ENCODE data around the gene CNOT10.
"Not testable (repeated sequence)": the region's sequence is repeated elsewhere in the genome, so short reads cannot be mapped to it uniquely, and the experiment has no call there.

Gene CNOT10

DNA sequence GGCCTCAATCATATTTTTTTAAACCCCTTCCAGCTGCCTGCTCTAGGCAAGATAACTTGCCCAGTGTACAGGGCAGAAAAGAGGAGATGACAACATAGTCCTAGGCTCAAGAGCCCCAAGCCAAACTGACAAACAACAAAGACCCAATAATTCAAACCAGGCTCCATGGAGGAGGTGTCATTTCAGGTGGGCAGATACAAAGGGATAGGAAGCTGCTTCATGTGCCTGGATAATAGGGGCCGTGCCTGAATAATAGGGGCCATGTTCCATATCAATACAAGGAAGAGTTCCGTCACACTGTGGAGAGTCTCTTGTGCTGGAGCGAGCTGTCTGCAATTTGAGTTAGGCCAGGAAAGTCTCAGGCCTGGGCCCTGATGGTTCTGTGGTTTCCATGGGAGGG is 97.4 kb downstream of the CNOT10 start:
- Histone ChIP-seq H3K9me3 (ENCODE audit: control insufficient read depth, insufficient read depth, low read length) (no peaks in the 10 kb centered on the region), H3K27me3 (ENCODE audit: control insufficient read depth, low read length) (no peaks in the 10 kb centered on the region), H3K79me2 (ENCODE audit: control insufficient read depth, low read length) (no peaks in the 10 kb centered on the region), H3F3A (ENCODE audit: control insufficient read depth, insufficient read depth) (no peaks in the 10 kb centered on the region), H3K4me1 (ENCODE audit: control insufficient read depth, low read length) (peaks cover 9% of the 10 kb centered on the region), H3K4me3 (ENCODE audit: low read length) (no peak overlapping the region), H3K9me2 (replicated peaks; ENCODE audit: control insufficient read depth, low read length) (no peaks in the 10 kb centered on the region), H3K27ac (ENCODE audit: low read depth, low read length) (no peak overlapping the region), H4K20me1 (ENCODE audit: control insufficient read depth, insufficient read depth, low read depth, low read length) (peaks cover 6% of the 10 kb centered on the region; the same call in 1 of the 2 replicates), H3K4me2 (ENCODE audit: low read length) (no peak overlapping the region), H3K36me3 (ENCODE audit: control insufficient read depth, low read length) (no peaks in the 10 kb centered on the region)
- TF ChIP-seq, protein P1, sequence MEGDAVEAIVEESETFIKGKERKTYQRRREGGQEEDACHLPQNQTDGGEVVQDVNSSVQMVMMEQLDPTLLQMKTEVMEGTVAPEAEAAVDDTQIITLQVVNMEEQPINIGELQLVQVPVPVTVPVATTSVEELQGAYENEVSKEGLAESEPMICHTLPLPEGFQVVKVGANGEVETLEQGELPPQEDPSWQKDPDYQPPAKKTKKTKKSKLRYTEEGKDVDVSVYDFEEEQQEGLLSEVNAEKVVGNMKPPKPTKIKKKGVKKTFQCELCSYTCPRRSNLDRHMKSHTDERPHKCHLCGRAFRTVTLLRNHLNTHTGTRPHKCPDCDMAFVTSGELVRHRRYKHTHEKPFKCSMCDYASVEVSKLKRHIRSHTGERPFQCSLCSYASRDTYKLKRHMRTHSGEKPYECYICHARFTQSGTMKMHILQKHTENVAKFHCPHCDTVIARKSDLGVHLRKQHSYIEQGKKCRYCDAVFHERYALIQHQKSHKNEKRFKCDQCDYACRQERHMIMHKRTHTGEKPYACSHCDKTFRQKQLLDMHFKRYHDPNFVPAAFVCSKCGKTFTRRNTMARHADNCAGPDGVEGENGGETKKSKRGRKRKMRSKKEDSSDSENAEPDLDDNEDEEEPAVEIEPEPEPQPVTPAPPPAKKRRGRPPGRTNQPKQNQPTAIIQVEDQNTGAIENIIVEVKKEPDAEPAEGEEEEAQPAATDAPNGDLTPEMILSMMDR (IDR thresholded peaks at IDR 0.05; ENCODE audit: low read depth, low read length, poor library complexity, severe bottlenecking), result no peak
- no peak for TF ChIP-seq EZH2phosphoT487 (IDR thresholded peaks at IDR 0.05; ENCODE audit: borderline replicate concordance, low read length)

DNA sequence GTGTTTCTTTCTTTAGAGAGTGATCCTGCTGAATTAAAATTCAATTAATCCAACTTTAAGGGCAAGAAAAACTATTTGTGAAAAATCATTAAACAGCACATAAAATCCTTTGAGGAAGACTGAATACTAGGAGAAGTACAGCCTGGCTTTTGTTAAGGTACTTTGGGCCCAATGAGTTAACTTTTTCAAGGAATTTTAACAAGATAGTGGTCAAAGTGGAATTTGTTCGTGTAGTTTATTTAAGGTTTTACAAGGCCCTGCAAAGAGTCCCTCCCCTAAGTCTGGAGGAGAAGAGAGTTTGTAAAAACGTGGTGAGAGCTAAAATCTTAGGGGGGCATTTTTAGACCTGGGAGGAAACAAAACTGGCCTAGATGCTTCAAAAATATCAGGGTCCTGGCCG is 106.8 kb downstream of the CNOT10 start:
- no peaks in the 10 kb centered on the region for H3K4me1 ChIP-seq (ENCODE audit: control insufficient read depth, low read length)
- no peak overlapping the region for H3K4me2 ChIP-seq (ENCODE audit: low read length)
- H4K20me1 ChIP-seq (ENCODE audit: control insufficient read depth, insufficient read depth, low read depth, low read length), result no peaks in the 10 kb centered on the region
- H3K9me2 ChIP-seq (replicated peaks; ENCODE audit: control insufficient read depth, low read length), result no peaks in the 10 kb centered on the region
- no peak for TF ChIP-seq EZH2phosphoT487 (IDR thresholded peaks at IDR 0.05; ENCODE audit: borderline replicate concordance, low read length)
- TF ChIP-seq, protein P1 (IDR thresholded peaks at IDR 0.05; ENCODE audit: low read depth, low read length, poor library complexity, severe bottlenecking), result no peak
- no peaks in the 10 kb centered on the region for H3F3A ChIP-seq (ENCODE audit: control insufficient read depth, insufficient read depth)
- no peaks in the 10 kb centered on the region for H3K79me2 ChIP-seq (ENCODE audit: control insufficient read depth, low read length)
- no peak overlapping the region for H3K27ac ChIP-seq (ENCODE audit: low read depth, low read length)
- no peaks in the 10 kb centered on the region for H3K36me3 ChIP-seq (ENCODE audit: control insufficient read depth, low read length)
- no peak overlapping the region for H3K4me3 ChIP-seq (ENCODE audit: low read length)
- H3K9me3 ChIP-seq (ENCODE audit: control insufficient read depth, insufficient read depth, low read length), result no peaks in the 10 kb centered on the region
- H3K27me3 ChIP-seq (ENCODE audit: control insufficient read depth, low read length), result peaks cover 2% of the 10 kb centered on the region; the same call in 1 of the 2 replicates

DNA sequence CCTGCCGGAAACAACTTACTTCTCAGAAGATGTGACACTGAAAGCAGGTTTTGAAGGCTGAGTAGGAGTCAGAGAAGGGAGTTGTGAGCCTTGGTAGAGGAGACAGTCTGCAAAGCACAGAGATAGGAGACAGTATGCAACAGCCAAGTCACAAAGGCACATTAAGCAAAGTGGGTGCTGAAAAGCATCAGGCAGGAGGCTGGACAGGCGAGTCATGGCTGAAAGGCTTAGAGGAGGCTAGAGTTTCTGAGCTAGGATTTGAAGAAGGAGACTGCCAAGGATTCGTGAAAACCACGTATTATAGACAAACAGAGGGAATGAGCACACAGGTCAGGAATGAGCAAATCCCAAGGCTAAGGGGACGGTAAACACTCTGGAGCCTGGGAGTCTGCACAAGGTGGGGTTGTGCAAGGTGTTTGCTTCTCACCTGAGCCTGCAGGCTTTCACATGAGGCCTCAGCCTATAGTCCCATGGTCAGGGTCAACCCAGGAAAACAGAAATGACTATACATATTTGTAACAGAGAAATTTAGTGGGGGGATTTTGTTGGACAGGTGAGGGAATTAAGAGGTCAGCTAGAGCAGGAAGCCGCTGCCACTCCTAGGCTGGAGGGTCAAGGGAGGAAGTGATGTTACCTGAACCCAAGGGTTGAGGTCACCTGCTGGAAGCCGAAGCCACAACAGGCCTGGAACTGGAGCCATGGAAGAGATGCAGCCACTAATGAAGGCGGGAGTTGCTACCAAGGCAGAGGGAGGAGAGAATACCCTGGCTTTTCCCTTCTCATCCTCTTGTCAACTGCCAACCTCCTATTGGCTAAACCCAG is 109.7 kb downstream of the CNOT10 start:
- H3K4me3 ChIP-seq (ENCODE audit: low read length), result no peak overlapping the region
- H3F3A ChIP-seq (ENCODE audit: control insufficient read depth, insufficient read depth), result no peaks in the 10 kb centered on the region
- TF ChIP-seq, protein P1 (IDR thresholded peaks at IDR 0.05; ENCODE audit: low read depth, low read length, poor library complexity, severe bottlenecking), result no peak
- no peak for TF ChIP-seq EZH2phosphoT487 (IDR thresholded peaks at IDR 0.05; ENCODE audit: borderline replicate concordance, low read length)
- no peaks in the 10 kb centered on the region for H3K79me2 ChIP-seq (ENCODE audit: control insufficient read depth, low read length)
- H3K36me3 ChIP-seq (ENCODE audit: control insufficient read depth, low read length), result no peaks in the 10 kb centered on the region
- no peaks in the 10 kb centered on the region for H3K4me1 ChIP-seq (ENCODE audit: control insufficient read depth, low read length)
- no peak overlapping the region for H3K27ac ChIP-seq (ENCODE audit: low read depth, low read length)
- H3K9me3 ChIP-seq (ENCODE audit: control insufficient read depth, insufficient read depth, low read length), result no peaks in the 10 kb centered on the region
- no peak overlapping the region for H3K4me2 ChIP-seq (ENCODE audit: low read length)
- peaks cover 2% of the 10 kb centered on the region; the same call in 1 of the 2 replicates for H3K27me3 ChIP-seq (ENCODE audit: control insufficient read depth, low read length)
- no peaks in the 10 kb centered on the region for H3K9me2 ChIP-seq (replicated peaks; ENCODE audit: control insufficient read depth, low read length)
- H4K20me1 ChIP-seq (ENCODE audit: control insufficient read depth, insufficient read depth, low read depth, low read length), result no peaks in the 10 kb centered on the region

DNA sequence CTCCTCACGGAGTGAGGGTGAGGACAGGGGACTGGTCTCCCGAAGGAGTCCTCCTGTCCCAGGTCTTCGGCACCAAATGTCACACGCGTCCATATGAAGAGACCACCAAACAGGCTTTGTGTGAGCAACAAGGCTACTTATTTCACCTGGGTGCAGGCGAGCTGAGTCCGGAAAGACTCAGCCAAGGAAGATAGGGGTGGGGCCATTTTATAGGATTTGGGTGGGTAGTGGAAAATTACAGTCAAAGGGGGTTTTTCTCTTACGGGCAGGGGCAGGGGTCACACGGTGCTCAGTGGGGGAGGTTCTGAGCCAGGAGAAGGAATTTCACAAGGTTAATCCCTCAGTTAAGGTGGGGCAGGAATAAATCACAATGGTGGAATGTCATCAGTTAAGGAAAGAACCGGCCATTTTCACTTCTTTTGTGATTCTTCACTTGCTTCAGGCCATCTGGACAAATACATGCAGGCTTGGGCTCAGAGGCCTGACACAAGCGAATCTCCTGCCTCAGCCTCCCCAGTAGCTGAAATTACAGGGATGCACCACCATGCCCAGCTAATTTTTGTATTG is 111.5 kb downstream of the CNOT10 start:
- H3K27ac ChIP-seq (ENCODE audit: low read depth, low read length); H3K9me3 ChIP-seq (ENCODE audit: control insufficient read depth, insufficient read depth, low read length); H3K9me2 ChIP-seq (replicated peaks; ENCODE audit: control insufficient read depth, low read length); H4K20me1 ChIP-seq (ENCODE audit: control insufficient read depth, insufficient read depth, low read depth, low read length); H3K79me2 ChIP-seq (ENCODE audit: control insufficient read depth, low read length); H3K4me3 ChIP-seq (ENCODE audit: low read length); H3K36me3 ChIP-seq (ENCODE audit: control insufficient read depth, low read length); H3K4me1 ChIP-seq (ENCODE audit: control insufficient read depth, low read length); H3K27me3 ChIP-seq (ENCODE audit: control insufficient read depth, low read length); H3K4me2 ChIP-seq (ENCODE audit: low read length); H3F3A ChIP-seq (ENCODE audit: control insufficient read depth, insufficient read depth): not testable (repeated sequence)

All from DOHH2 (cell line).